ENCODE measurements around the gene SGCA. TPM values are rescaled to one million over a fixed set of nuclear protein-coding genes. Genes with fewer than 3 reads are reported as not detected.

Gene SGCA
- total RNA-seq, 1 experiment from 2014 or later = 0.24 TPM

DNA sequence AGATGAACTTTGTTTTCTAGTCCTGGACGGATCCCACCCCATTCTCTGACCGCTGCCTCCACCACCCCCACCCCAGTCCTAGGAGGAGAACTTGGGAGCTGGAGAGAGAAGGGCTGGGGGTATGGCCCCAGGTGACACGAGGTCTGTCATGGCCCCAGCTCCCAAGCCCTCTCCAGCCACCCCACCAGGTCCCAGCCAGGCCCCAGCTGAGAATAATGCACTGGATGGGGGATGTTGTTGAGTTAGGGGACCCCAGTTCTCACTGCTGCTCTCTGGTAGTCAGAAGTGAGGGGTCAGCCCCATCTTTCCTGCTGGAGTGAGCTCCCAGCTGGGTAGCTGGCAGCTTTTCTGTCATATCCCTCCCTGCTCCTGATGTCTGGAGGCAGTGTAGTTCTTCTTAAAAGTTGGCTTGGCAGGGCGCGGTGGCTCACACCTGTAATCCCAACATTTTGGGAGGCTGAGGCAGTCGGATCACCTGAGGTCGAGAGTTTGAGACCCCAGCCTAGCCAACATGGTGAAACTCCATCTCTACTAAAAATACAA, 40.2 kb downstream of the SGCA start:
- Mint-ChIP-seq H3K9me3 (no peaks in the 10 kb centered on the region; a peak in 2 of 5 replicates), H3K27me3 (ENCODE audit: low read depth) (peaks cover 61% of the 10 kb centered on the region), H3K4me1 (peaks cover 60 to 85% of the 10 kb centered on the region in 2 experiments), H3K36me3 (ENCODE audit: insufficient read depth in 1 of 3, low read depth in 3 of 3) (no peaks in the 10 kb centered on the region; a peak in 1 of 7 replicates), H3K4me3 (no peak overlapping the region), H3K27ac (peak overlapping the region in 1 of 3 experiments; percentile 78; a peak in 1 of 7 replicates)
- H3K9me3 ChIP-seq (ENCODE audit: control insufficient read depth, low read depth, low read length) = no peaks in the 10 kb centered on the region
- no peaks in the 10 kb centered on the region for H4K20me1 ChIP-seq (ENCODE audit: control insufficient read depth, insufficient read depth, insufficient read length)
- H4K91ac ChIP-seq (ENCODE audit: insufficient read length, low read depth, low read length) = no peak overlapping the region
- no peak overlapping the region for H2BK15ac ChIP-seq (ENCODE audit: low read depth, low read length)
- no peak overlapping the region for H3K4me2 ChIP-seq (ENCODE audit: insufficient read depth, insufficient read length, low read length)
- no peak overlapping the region for H2BK120ac ChIP-seq (ENCODE audit: low read depth, low read length, poor library complexity, severe bottlenecking)
- no peak overlapping the region for H3K27ac ChIP-seq (ENCODE audit: insufficient read length, low read depth, low read length)
- H3K23ac ChIP-seq (ENCODE audit: insufficient read length, low read depth, low read length) = no peak overlapping the region
- no peak overlapping the region for H4K8ac ChIP-seq (replicated peaks; ENCODE audit: insufficient read length, low read depth, low read length)
- no peak overlapping the region for H3K4ac ChIP-seq (ENCODE audit: low read depth, low read length)
- H3K79me1 ChIP-seq (ENCODE audit: insufficient read depth, low read depth, low read length, poor library complexity, severe bottlenecking) = no peaks in the 10 kb centered on the region
- DNase-seq = no peak
- TF ChIP-seq, protein P1, sequence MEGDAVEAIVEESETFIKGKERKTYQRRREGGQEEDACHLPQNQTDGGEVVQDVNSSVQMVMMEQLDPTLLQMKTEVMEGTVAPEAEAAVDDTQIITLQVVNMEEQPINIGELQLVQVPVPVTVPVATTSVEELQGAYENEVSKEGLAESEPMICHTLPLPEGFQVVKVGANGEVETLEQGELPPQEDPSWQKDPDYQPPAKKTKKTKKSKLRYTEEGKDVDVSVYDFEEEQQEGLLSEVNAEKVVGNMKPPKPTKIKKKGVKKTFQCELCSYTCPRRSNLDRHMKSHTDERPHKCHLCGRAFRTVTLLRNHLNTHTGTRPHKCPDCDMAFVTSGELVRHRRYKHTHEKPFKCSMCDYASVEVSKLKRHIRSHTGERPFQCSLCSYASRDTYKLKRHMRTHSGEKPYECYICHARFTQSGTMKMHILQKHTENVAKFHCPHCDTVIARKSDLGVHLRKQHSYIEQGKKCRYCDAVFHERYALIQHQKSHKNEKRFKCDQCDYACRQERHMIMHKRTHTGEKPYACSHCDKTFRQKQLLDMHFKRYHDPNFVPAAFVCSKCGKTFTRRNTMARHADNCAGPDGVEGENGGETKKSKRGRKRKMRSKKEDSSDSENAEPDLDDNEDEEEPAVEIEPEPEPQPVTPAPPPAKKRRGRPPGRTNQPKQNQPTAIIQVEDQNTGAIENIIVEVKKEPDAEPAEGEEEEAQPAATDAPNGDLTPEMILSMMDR (conservative IDR thresholded peaks at IDR 0.05) = no peak
- H3K9ac ChIP-seq (ENCODE audit: extremely low read depth, insufficient read length, low read length) = no peak overlapping the region
- no peak overlapping the region for H4K5ac ChIP-seq (ENCODE audit: insufficient read length, low read depth, low read length)
- H3T11ph ChIP-seq (ENCODE audit: low read length) = no peak overlapping the region
- H3K79me2 ChIP-seq (ENCODE audit: insufficient read depth, low read length) = no peaks in the 10 kb centered on the region
- no peak overlapping the region for H3K56ac ChIP-seq (ENCODE audit: insufficient read length, low read depth, low read length)
- H3K23me2 ChIP-seq (ENCODE audit: insufficient read length, low read depth, low read length, poor library complexity, severe bottlenecking) = peaks cover 8% of the 10 kb centered on the region
- no CpG with 5 or more reads among the region's 7 CpGs for WGBS (ENCODE audit: extremely low coverage, insufficient read length, low lambda C conversion rate)
- no peak overlapping the region for H2BK12ac ChIP-seq (ENCODE audit: insufficient read length, low read depth, low read length)
- peaks cover 18% of the 10 kb centered on the region for H3K4me1 ChIP-seq (ENCODE audit: insufficient read depth, low read length)
- no peak overlapping the region for H2BK20ac ChIP-seq (ENCODE audit: low read depth, low read length, poor library complexity, severe bottlenecking)
- no peak overlapping the region for H2BK5ac ChIP-seq (ENCODE audit: insufficient read length, low read length)
- peaks cover 6% of the 10 kb centered on the region; the same call in 1 of the 2 replicates for H3K27me3 ChIP-seq (ENCODE audit: insufficient read depth, low read length)
- H2AFZ ChIP-seq (ENCODE audit: low read length) = no peak overlapping the region
- no peak overlapping the region for H3K14ac ChIP-seq (ENCODE audit: insufficient read depth, low read length)
- H2AK5ac ChIP-seq (ENCODE audit: insufficient read length, low read length) = no peak overlapping the region
- H3K18ac ChIP-seq (ENCODE audit: insufficient read length, low read depth, low read length) = no peak overlapping the region

Data from H9 (cell line).